K562 (cell line): Measurements from ENCODE around the gene STXBP4. TPM values are rescaled to one million over a fixed set of nuclear protein-coding genes. Genes with fewer than 3 reads are reported as not detected.

Source experiments
- ATAC-seq: fragments of 200-7000 bp; cut with Tn5 transposase; 3 replicates; pipeline ENCODE4 v1.9.1; 2020; ENCODE audit warnings: moderate library complexity
- BruUV-seq: library from RNA; stranded (reverse); fragments of 400-500 nt; replicated peaks from 2 replicates; lab custom pipeline; 2021; lab: Mats Ljungman, UMichigan
- CTCF ChIA-PET: fragments of 300-600 bp; formaldehyde crosslinking; extraction: SDS; loops from one replicate; lab custom pipeline; 2021; ENCODE audit warnings: low intra/inter-chr PET ratio; lab: Yijun Ruan, JAX
- POLR2A ChIA-PET: fragments of 300-600, 350-650 bp; sonication (Branson Sonifier 250); formaldehyde crosslinking; extraction: SDS; loops from one replicate; lab custom pipeline; 2021; ENCODE audit warnings: antibody characterized with exemption, inconsistent platforms; lab: Yijun Ruan, JAX
- DNase-seq, 4 experiments: peaks; one replicate each; pipeline versions ENCODE4 v3.0.0 to v3.0.0-alpha.2; 2011 to 2018; ENCODE audit warnings: low spot score in 3 of 4, mixed read lengths in 3 of 4; ENCODE audit errors: extremely low read depth in 1 of 4
- FAIRE-seq: peaks from 2 replicates; lab custom pipeline; 2011; peaks lifted over from hg19 to GRCh38; lab: Jason Lieb, UNC
- H2AFZ ChIP-seq: 2 replicates; pipeline ENCODE4 v1.6.0; 2011; ENCODE audit warnings: low read depth, low read length, control low read depth, inconsistent platforms
- H3K27ac ChIP-seq: fragments of 200-600 bp; 3 replicates; pipeline ENCODE4 v1.8.0; 2011; ENCODE audit warnings: low read depth, mild to moderate bottlenecking, control low read depth, inconsistent platforms, low read length, moderate library complexity, mixed read lengths; ENCODE audit errors: extremely low read depth
- H3K27me3 ChIP-seq, 2 experiments: fragments of 300-600 bp in 1 of 2; 2 replicates in 1 of 2; 3 replicates in 1 of 2; pipeline versions ENCODE4 v1.6.0 to v1.8.0; 2011; ENCODE audit warnings: inconsistent platforms in 2 of 2, low read length in 2 of 2, mild to moderate bottlenecking in 1 of 2, mixed read lengths in 1 of 2, moderate library complexity in 1 of 2; ENCODE audit not compliant: control insufficient read depth in 2 of 2, insufficient read depth in 2 of 2
- H3K36me3 ChIP-seq: fragments of 300-600 bp; 3 replicates; pipeline ENCODE4 v1.8.0; 2011; ENCODE audit warnings: mild to moderate bottlenecking, low read length, inconsistent platforms; ENCODE audit not compliant: control insufficient read depth, insufficient read depth
- H3K4me1 ChIP-seq, 2 experiments: fragments of 200-600 bp in 1 of 2; replicated peaks in 1 of 2; 2 replicates in 1 of 2; 3 replicates in 1 of 2; pipeline versions ENCODE4 v1.5.1 to v1.8.0; 2011; ENCODE audit warnings: inconsistent platforms in 2 of 2, low read length in 2 of 2, mild to moderate bottlenecking in 1 of 2, mixed read lengths in 1 of 2, moderate library complexity in 1 of 2; ENCODE audit not compliant: control insufficient read depth in 2 of 2, insufficient read depth in 2 of 2
- H3K4me2 ChIP-seq: 2 replicates; pipeline ENCODE4 v1.6.1; 2011; ENCODE audit warnings: low read length, control low read depth, inconsistent platforms, mixed read lengths; ENCODE audit not compliant: insufficient read depth
- H3K4me3 ChIP-seq: fragments of 200-600 bp; sonication (generic), shearing (Covaris generic); 2 replicates; pipeline ENCODE4 v1.5.1; 2016; ENCODE audit warnings: control low read depth, inconsistent platforms
- H3K79me2 ChIP-seq: fragments of 200-600 bp; 3 replicates; pipeline ENCODE4 v1.8.0; 2011; ENCODE audit warnings: low read length, inconsistent platforms; ENCODE audit not compliant: control insufficient read depth, insufficient read depth
- H3K9ac ChIP-seq, 2 experiments: 2 replicates each; pipeline versions ENCODE4 v1.6.0 to v1.6.1; 2011; ENCODE audit warnings: low read depth in 2 of 2, low read length in 2 of 2, control low read depth in 1 of 2, inconsistent platforms in 1 of 2, mild to moderate bottlenecking in 1 of 2, mixed read lengths in 1 of 2; ENCODE audit not compliant: insufficient read depth in 1 of 2
- H3K9me1 ChIP-seq: one replicate; pipeline ENCODE4 v1.6.0; 2011; ENCODE audit warnings: inconsistent platforms, mild to moderate bottlenecking, low read length, moderate library complexity; ENCODE audit not compliant: control insufficient read depth, insufficient read depth
- H3K9me3 ChIP-seq: replicated peaks from 2 replicates; pipeline ENCODE4 v1.5.1; 2011; ENCODE audit warnings: low read depth, low read length, inconsistent platforms; ENCODE audit not compliant: control insufficient read depth, insufficient read depth
- H4K20me1 ChIP-seq: replicated peaks from 2 replicates; pipeline ENCODE4 v1.6.1; 2011; ENCODE audit warnings: low read length, inconsistent platforms, mixed read lengths; ENCODE audit not compliant: control insufficient read depth, insufficient read depth
- BRF1 ChIP-seq: IDR thresholded peaks from 3 replicates; pipeline ENCODE4 v1.6.1; 2011; ENCODE audit warnings: borderline replicate concordance, mild to moderate bottlenecking; ENCODE audit not compliant: insufficient read length; ENCODE audit errors: extremely low read depth
- CBFB ChIP-seq: sonication (generic); formaldehyde crosslinking; IDR thresholded peaks from 2 replicates; pipeline ENCODE4 v1.4.0; 2020; ENCODE audit warnings: mild to moderate bottlenecking, missing genetic modification reagents
- CEBPB ChIP-seq: fragments of 450-650 bp; IDR thresholded peaks from 2 replicates; pipeline ENCODE4 v1.6.1; 2016; ENCODE audit warnings: missing genetic modification characterization, missing compliant biosample characterization
- CSDE1 ChIP-seq, 2 experiments: fragments of 450-650 bp; IDR thresholded peaks; 2 replicates each; pipeline ENCODE4 v1.6.1; 2016; ENCODE audit warnings: mild to moderate bottlenecking in 1 of 2
- FOXJ3 ChIP-seq: sonication (generic); formaldehyde crosslinking; IDR thresholded peaks from 2 replicates; pipeline ENCODE4 v1.4.0; 2020; ENCODE audit warnings: mild to moderate bottlenecking, missing genetic modification reagents
- FOXM1 ChIP-seq, 2 experiments: fragments of 450-650 bp in 1 of 2; sonication (generic) in 1 of 2; formaldehyde crosslinking in 1 of 2; IDR thresholded peaks; 2 replicates each; pipeline versions ENCODE4 v1.6.1 to v1.9.0; 2017 to 2022; ENCODE audit warnings: low read depth in 2 of 2, mild to moderate bottlenecking in 2 of 2, missing genetic modification reagents in 1 of 2, moderate library complexity in 1 of 2
- MNT ChIP-seq, 2 experiments: fragments of 450-650 bp; conservative IDR thresholded peaks; 2 replicates each; pipeline ENCODE4 v1.6.1; 2017; ENCODE audit warnings: mild to moderate bottlenecking in 2 of 2, moderate library complexity in 2 of 2
- NCOA4 ChIP-seq: fragments of 450-650 bp; IDR thresholded peaks from 2 replicates; pipeline ENCODE4 v1.6.1; 2018; ENCODE audit warnings: mild to moderate bottlenecking; ENCODE audit not compliant: partially characterized antibody
- PCBP2 ChIP-seq: fragments of 200-400 bp; formaldehyde crosslinking; IDR thresholded peaks from 2 replicates; pipeline ENCODE4 v1.6.1; 2018; ENCODE audit warnings: low read length, low read depth, mild to moderate bottlenecking, moderate library complexity; ENCODE audit not compliant: poor library complexity, severe bottlenecking
- SP2 ChIP-seq: IDR thresholded peaks from 2 replicates; pipeline ENCODE4 v1.6.1; 2011; ENCODE audit warnings: mild to moderate bottlenecking, low read depth, low read length, moderate library complexity; ENCODE audit not compliant: poor library complexity, severe bottlenecking; ENCODE audit errors: extremely low read depth
- ZNF282 ChIP-seq: sonication (generic); formaldehyde crosslinking; IDR thresholded peaks from 2 replicates; pipeline ENCODE4 v1.8.1; 2023; ENCODE audit warnings: missing genetic modification reagents
- ZNF668 ChIP-seq: fragments of 250-450 bp; sonication (Bioruptor Pico); IDR thresholded peaks from 2 replicates; pipeline ENCODE4 v1.8.0; 2022; ENCODE audit warnings: mild to moderate bottlenecking, inconsistent platforms
- ZNF699 ChIP-seq: fragments of 250-450 bp; sonication (Bioruptor Pico); IDR thresholded peaks from 2 replicates; pipeline ENCODE4 v1.8.0; 2021; ENCODE audit warnings: mild to moderate bottlenecking, moderate library complexity; ENCODE audit not compliant: insufficient replicate concordance
- WGBS: fragments of 100-300 bp; shearing (Covaris generic); methylation state at CpG from one replicate; pipeline ENCODE4 v1.1.6; 2016; ENCODE audit warnings: low coverage, mixed read lengths; ENCODE audit not compliant: insufficient coverage; ENCODE audit errors: missing lambda C conversion rate; 5-methylcytosine and 5-hydroxymethylcytosine counted together
- in situ Hi-C: fragments of 300-500 bp; cut with MboI; formaldehyde crosslinking; loops from 4 replicates; pipeline ENCODE4 v1.15.0; 2018; ENCODE audit warnings: inconsistent platforms, mixed read lengths
- intact Hi-C: fragments of 100-400 bp; cut with micrococcal nuclease; formaldehyde crosslinking; loops from 2 replicates; pipeline ENCODE4 v1.14.2; 2022
- polyA plus RNA-seq, 8 experiments: library from polyadenylated mRNA; depleted of rRNA in 4 of 8; stranded (reverse) in 5 of 8; unstranded in 3 of 8; fragments of >200 nt; fragmentation: Nextera tagmentation in 2 of 8; fragmentation: Illumina TruSeq in 1 of 8; extraction: Ambion mirVana in 2 of 8; extraction: Trizol in 1 of 8; gene quantifications; 2 replicates each; pipeline versions ENCODE4 v1.2.1 to v1.2.3, GENCODE V29; 2011 to 2014; ENCODE audit warnings: inconsistent platforms in 1 of 8, missing spikeins in 1 of 8
- total RNA-seq, 7 experiments: library from RNA; depleted of rRNA in 6 of 7; stranded (reverse); fragments of >200 nt in 6 of 7; fragmentation: Illumina TruSeq in 2 of 7; extraction: Trizol in 2 of 7; gene quantifications; 2 replicates each; pipeline versions ENCODE4 v1.2.1 to v1.2.3, GENCODE V29; 2011 to 2021; ENCODE audit warnings: low replicate concordance in 1 of 7

The STXBP4 gene
- total and polyA plus RNA-seq, 9 of the 15 experiments (the other 6 are each of a cell fraction or from before 2014, with no cell fraction given), result 11.6 to 23.2 (median 18.5) TPM

- 99% methylated on average over 6 of the region's 6 CpGs for WGBS
- H3K4me2 ChIP-seq, result no peak overlapping the region
- no peaks in the 10 kb centered on the region for H3K4me1 ChIP-seq
- intact Hi-C loops (no loop called here), in situ Hi-C loops (no loop called here)
- ChIA-PET POLR2A (no interaction called here), CTCF (no interaction called here)
- no peak overlapping the region for H3K9ac ChIP-seq
- H3K27ac ChIP-seq, result no peak overlapping the region
- no peaks in the 10 kb centered on the region for H3K9me1 ChIP-seq
- DNase-seq (no peak), ATAC-seq (no peak), FAIRE-seq (no peak)
- peaks cover 25% of the 10 kb centered on the region for H3K36me3 ChIP-seq
- no peaks in the 10 kb centered on the region for H3K79me2 ChIP-seq
- peaks cover 7% of the 10 kb centered on the region for H3K9me3 ChIP-seq
- TF ChIP-seq ZNF668 (CRISPR knock-in tag), result no peak
- TF ChIP-seq CBFB (CRISPR knock-in tag), result no peak
- TF ChIP-seq NCOA4, result no peak
- no peak for TF ChIP-seq ZNF699 (CRISPR knock-in tag)
- no peak for TF ChIP-seq CEBPB (tag)
- TF ChIP-seq FOXM1 (IDR thresholded peaks at IDR 0.05; ENCODE audit: low read depth), result no peak
- TF ChIP-seq FOXM1 (CRISPR knock-in tag; IDR thresholded peaks at IDR 0.05; ENCODE audit: low read depth), result no peak
- TF ChIP-seq MNT (conservative IDR thresholded peaks at IDR 0.05), result no peak
- no peak for TF ChIP-seq SP2
- TF ChIP-seq ZNF282 (CRISPR knock-in tag), result no peak
- TF ChIP-seq PCBP2, result no peak
- no peak for TF ChIP-seq CSDE1 (IDR thresholded peaks at IDR 0.05)
- TF ChIP-seq FOXJ3 (CRISPR knock-in tag), result no peak
- TF ChIP-seq BRF1, result no peak
- BruUV-seq, result no TSS peak
- H2AFZ ChIP-seq, result no peak overlapping the region
- no peaks in the 10 kb centered on the region for H3K27me3 ChIP-seq
- no peaks in the 10 kb centered on the region for H4K20me1 ChIP-seq
- no peak overlapping the region for H3K4me3 ChIP-seq
Measured at GRCh38 chr17:54920819-54921218, 47.7 kb upstream of the STXBP4 start.
